ENCODE measurements around the gene UCP2. TPM values are rescaled to one million over a fixed set of nuclear protein-coding genes. Genes with fewer than 3 reads are reported as not detected.

The UCP2 gene, protein sequence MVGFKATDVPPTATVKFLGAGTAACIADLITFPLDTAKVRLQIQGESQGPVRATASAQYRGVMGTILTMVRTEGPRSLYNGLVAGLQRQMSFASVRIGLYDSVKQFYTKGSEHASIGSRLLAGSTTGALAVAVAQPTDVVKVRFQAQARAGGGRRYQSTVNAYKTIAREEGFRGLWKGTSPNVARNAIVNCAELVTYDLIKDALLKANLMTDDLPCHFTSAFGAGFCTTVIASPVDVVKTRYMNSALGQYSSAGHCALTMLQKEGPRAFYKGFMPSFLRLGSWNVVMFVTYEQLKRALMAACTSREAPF
- 23.4 TPM for total RNA-seq
- long read RNA-seq, transcript UCP2-201 (8 exons, 2,113 nt): major isoform, 14 of 15 reads
- long read RNA-seq, partial matches to known transcripts: 0 of 15 reads
- long read RNA-seq, other reads (novel, unspliced or antisense): 1 of 15 reads

DNA sequence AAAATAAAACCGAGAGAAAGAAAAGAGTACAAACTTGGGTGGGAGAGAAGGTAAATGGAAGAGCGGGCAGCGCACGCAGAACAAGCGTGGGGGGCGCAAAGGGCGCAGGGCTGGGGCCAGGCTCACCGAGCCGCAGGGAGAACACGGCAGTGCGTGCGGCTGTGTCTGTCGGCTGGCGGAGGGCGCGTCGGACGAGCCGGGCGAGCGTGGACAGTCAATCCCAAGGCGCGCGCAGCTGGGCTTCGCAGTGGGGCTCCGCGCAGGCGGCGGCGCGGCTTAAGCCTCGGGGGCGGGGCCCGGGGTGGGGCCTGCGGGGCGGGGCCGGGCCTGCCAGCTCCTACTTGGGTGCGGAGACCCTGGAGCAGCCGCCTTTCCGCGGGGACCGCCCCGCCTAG, at the start of gene UCP2:
TSS of gene UCP2 (minus strand) at position 249 of the 395 bp plus-strand sequence. CDS start 4,465 bp downstream, outside the sequence.
- peak within 1 kb of the TSS; percentile 81 for H3K4me3 ChIP-seq
- peak within 1 kb of the TSS; percentile 92 for H3K27ac ChIP-seq (replicated peaks)
- peaks cover 6% of the 10 kb centered on the region for H3K36me3 ChIP-seq
- peaks cover 26% of the 10 kb centered on the region for H3K4me1 ChIP-seq
- no peaks in the 10 kb centered on the region for H3K9me3 ChIP-seq (replicated peaks)
- DNase-seq: peak; percentile 88
- intact Hi-C loops (cut with micrococcal nuclease): no loop called here
- no peaks in the 10 kb centered on the region for H3K27me3 ChIP-seq (ENCODE audit: low read depth)
- TF ChIP-seq, protein P1, sequence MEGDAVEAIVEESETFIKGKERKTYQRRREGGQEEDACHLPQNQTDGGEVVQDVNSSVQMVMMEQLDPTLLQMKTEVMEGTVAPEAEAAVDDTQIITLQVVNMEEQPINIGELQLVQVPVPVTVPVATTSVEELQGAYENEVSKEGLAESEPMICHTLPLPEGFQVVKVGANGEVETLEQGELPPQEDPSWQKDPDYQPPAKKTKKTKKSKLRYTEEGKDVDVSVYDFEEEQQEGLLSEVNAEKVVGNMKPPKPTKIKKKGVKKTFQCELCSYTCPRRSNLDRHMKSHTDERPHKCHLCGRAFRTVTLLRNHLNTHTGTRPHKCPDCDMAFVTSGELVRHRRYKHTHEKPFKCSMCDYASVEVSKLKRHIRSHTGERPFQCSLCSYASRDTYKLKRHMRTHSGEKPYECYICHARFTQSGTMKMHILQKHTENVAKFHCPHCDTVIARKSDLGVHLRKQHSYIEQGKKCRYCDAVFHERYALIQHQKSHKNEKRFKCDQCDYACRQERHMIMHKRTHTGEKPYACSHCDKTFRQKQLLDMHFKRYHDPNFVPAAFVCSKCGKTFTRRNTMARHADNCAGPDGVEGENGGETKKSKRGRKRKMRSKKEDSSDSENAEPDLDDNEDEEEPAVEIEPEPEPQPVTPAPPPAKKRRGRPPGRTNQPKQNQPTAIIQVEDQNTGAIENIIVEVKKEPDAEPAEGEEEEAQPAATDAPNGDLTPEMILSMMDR (IDR thresholded peaks at IDR 0.05; ENCODE audit: borderline replicate concordance): no peak

DNA sequence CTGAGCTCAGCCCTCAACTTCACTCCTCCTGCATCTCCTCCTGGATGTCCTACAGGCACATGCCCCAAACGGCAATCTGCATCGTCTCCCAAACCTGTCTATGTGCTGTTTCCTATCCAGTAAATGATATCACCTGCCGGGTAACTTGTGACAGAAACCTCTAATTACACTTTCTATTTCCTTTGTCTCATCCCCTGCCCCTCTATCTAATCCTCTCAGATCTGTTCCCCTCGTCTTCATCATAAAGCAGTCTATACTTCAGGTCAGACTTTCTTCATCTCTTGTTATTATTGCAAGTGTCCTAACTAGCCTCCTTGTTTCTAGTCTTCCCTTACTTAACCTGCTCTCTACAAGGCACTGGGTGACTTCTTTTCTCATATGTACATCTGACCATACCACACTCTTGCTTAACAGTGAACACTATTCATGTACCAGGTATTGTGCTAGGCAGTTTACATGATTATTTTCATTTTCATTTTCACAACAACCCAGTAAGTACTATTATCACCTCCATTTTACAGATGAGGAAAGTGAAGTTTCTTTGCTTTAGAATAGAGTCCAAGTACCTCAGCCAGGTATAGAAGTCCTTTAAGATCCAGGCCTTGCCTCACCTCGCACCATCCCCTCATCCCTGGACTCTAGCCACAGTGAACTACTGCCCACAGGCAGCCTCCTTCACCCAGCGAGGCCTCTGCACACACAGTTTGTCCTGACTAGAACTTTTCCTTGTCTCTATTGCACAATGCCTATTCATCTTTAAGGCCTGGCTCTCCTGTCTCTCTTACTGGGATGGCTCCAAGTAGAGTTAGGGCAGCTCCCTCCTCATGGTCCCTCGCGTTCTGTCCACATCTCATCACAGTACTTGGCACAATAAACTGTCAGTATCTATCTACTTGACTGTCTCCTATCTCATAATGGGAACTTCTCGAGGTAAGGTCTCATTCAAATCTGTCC, 48.4 kb upstream of the UCP2 start:
- intact Hi-C loops (cut with micrococcal nuclease): no loop called here
- no peak overlapping the region for H3K4me3 ChIP-seq
- H3K9me3 ChIP-seq (replicated peaks): no peaks in the 10 kb centered on the region
- peaks cover 65% of the 10 kb centered on the region for H3K36me3 ChIP-seq
- DNase-seq: no peak
- peaks cover 6% of the 10 kb centered on the region for H3K4me1 ChIP-seq
- TF ChIP-seq, protein P1 (IDR thresholded peaks at IDR 0.05; ENCODE audit: borderline replicate concordance): no peak
- no peaks in the 10 kb centered on the region for H3K27me3 ChIP-seq (ENCODE audit: low read depth)
- no peak overlapping the region for H3K27ac ChIP-seq (replicated peaks)

DNA sequence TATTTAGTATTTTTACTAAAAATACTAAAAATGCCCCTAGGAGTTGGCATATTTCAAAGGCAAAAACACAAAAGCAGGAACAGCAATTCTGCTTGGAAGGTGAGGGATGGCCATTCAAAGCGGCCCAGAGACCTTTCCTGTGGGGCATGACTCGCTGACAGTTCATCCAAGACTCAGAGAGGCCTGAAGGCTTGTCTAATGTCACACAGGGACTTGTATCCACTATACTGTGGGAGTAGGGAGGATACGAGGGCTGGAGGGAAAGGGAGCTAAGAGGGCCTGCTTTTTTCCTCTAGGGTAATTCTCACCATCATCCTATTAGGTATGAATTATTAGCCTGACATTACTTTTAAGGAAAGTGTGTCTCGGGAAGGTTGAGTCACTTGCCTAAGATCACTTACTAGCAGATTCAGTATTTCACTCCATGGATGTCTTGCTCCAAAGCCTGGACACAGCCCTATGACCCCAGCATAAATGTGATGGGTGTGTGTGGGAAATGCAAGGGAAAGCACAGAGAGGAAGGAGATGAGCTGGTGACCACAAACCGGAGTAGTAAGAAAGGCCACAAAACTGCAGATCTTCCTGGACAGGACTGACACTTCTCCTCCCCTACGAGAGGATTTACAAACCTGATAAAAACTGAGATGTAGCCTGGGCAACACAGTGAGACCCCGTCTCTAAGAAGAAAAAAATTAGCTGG, 43.0 kb upstream of the UCP2 start:
- H3K27ac ChIP-seq (replicated peaks): no peak overlapping the region
- H3K36me3 ChIP-seq: peaks cover 17% of the 10 kb centered on the region
- H3K9me3 ChIP-seq (replicated peaks): no peaks in the 10 kb centered on the region
- TF ChIP-seq, protein P1 (IDR thresholded peaks at IDR 0.05; ENCODE audit: borderline replicate concordance): no peak
- no peak overlapping the region for H3K4me3 ChIP-seq
- H3K4me1 ChIP-seq: peaks cover 14% of the 10 kb centered on the region
- H3K27me3 ChIP-seq (ENCODE audit: low read depth): no peaks in the 10 kb centered on the region
- DNase-seq: no peak
- intact Hi-C loops (cut with micrococcal nuclease): no loop called here

DNA sequence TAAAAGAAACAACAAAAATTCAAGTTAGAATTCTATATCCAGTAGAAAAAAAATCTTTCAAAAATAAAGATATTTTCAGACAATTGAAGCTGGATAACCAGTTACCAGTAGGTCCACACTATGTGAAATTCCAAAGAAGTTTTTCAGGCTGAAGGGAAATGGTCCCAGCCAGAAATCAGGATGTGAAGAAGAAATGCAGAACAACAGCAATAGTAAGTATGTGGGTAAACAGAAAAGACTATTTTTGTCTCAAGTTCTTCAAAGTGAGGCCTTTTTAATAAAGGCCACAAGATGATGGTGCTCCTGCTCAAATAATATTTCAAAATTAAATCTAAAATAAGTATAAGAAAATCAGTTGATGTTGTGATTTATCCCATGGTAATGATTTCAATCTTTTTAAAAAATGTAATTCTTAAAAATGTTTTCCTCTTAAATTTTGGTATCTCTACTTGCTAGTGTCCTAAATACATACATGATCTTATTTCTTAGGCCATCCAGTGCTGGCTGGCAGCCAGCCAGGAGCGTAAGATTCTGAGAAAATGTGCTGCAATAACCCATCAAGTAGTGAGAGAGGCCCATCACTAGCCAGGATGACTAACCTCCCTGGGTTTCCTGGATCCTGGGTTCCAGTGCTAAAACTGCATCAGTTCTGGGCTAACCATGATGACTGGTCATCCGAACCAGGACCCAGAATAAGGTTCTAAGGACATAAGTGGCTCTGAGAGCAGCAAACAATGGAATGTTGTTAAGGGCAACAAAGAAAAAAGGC, 41.8 kb upstream of the UCP2 start:
- H3K4me3 ChIP-seq: no peak overlapping the region
- H3K27me3 ChIP-seq (ENCODE audit: low read depth): no peaks in the 10 kb centered on the region
- no peak overlapping the region for H3K27ac ChIP-seq (replicated peaks)
- TF ChIP-seq, protein P1 (IDR thresholded peaks at IDR 0.05; ENCODE audit: borderline replicate concordance): no peak
- H3K4me1 ChIP-seq: peaks cover 26% of the 10 kb centered on the region
- no peaks in the 10 kb centered on the region for H3K9me3 ChIP-seq (replicated peaks)
- DNase-seq: peak; percentile 64
- intact Hi-C loops (cut with micrococcal nuclease): no loop called here
- peaks cover 20% of the 10 kb centered on the region for H3K36me3 ChIP-seq
